Activated CD8-positive, alpha-beta memory T cell treated with anti-CD3 and anti-CD28 coated beads, Interleukin-2, amount 50 U/mL, for 1 hour (primary cell): ENCODE data around the gene TESPA1.
"Not testable (repeated sequence)": the region's sequence is repeated elsewhere in the genome, so short reads cannot be mapped to it uniquely, and the experiment has no call there.

Experiments used
- DNase-seq: peaks from one replicate; pipeline ENCODE4 v3.0.0-alpha.2; 2020; ENCODE audit errors: extremely low read depth

TESPA1 gene, protein sequence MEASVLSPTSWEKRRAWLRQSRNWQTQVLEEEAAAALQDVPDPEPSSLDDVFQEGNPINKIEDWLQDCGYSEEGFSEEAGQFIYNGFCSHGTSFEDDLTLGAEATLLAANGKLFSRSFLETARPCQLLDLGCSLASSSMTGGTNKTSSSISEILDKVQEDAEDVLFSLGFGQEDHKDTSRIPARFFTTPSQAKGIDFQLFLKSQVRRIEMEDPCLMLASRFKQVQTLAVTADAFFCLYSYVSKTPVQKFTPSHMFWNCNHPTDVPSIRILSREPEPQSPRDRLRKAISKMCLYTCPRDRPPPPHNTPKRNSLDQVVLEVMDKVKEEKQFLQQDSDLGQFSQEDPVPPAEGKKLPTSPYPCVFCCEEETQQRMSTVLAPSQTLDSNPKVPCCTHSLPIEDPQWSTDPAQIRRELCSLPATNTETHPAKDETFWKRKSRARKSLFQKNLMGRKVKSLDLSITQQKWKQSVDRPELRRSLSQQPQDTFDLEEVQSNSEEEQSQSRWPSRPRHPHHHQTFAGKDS

DNA sequence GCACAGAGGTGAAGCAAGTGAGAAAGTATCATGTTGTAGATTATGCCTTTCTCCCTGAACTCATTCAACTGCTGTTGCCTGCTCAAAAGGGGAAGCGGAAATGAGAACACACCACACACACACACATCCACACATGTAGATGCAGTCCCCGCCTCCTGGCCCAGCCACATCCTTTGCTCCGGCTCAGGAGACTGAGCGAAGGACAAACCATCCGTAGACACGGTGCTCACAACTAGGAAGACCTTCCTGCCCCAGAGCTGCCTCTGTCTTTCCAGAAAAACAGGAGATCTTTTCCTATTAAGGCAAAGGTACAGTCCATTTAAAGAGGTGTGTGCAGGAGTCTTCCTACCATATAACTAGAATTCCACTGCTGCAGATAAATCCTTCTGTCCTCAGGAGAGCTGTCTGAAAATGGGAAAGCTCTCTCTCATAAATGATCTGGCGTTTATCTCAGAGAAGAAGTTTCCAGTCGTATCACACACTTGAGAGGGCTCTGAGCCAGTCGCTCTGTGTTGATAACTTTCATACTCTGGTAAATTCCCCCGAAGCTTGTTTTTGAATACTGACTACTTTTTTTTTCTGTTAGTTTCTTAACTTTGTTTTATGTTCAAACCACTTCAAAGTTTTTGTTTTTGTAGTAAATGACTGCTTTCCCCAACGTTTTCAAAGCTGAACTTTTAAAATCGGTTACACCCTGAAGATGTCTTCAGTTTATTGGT, at the start of gene TESPA1:
Gene TESPA1 (minus strand): TSS at position 105 of the 719 bp plus-strand sequence. CDS start 10,200 bp downstream, outside the sequence.
- peak; percentile 71 for DNase-seq

DNA sequence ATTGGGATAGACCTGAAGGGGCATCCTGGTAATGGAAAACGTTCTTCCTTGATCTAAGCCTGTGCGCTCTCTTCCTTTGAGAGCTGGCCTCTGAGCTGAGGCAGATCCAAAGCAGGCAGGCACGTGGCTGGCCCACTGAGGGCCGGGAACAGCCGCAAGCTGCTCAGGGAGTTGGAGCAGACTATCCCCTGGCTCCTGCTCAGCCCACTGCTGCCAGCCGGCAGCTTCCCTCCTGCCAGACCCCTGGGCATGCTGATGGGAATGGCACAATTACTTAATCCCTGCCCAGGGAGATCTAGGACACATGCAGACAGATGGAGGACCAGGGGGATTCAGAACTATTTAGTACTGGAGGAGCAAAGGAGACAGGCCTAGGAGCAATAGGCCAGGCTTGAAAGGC, 49.7 kb upstream of the TESPA1 start:
- no peak for DNase-seq

DNA sequence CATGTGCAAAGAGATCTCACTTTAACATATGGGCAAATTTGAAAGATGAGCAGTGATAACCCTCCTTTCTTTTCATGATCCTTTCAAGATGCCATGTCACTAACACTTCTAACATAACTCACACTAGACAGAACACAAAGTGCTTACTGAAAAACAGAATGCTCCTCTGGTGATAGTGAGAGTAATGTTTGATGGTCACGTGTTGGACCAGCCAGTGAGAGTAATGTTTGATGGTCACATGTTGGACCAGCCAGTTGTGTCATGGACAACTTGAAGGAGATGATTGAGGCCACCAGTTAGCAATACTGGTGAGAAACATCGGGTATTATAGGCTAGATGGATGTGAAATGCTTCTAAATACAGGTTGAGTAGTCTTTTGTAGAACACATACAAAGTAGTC, 40.9 kb upstream of the TESPA1 start:
- DNase-seq = no peak

DNA sequence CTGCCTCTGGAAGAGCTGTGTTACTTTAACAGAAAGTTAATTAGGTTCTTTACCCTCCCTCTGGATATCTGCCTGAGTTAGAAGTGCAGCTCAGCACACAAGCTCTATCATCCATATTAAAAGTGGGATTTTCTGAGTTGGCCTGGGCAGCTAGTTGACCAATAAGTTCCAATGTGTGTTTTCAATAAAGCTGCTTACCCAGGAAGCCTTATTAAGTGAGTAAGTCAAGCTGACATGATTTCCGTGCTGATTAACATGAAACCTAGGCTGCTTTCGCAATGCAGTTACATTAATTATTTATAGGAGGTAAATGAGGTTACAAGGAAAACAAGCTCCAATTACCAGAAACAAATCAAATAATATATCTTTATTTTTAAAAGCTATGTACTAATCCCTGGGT, 40.0 kb upstream of the TESPA1 start:
- no peak for DNase-seq

DNA sequence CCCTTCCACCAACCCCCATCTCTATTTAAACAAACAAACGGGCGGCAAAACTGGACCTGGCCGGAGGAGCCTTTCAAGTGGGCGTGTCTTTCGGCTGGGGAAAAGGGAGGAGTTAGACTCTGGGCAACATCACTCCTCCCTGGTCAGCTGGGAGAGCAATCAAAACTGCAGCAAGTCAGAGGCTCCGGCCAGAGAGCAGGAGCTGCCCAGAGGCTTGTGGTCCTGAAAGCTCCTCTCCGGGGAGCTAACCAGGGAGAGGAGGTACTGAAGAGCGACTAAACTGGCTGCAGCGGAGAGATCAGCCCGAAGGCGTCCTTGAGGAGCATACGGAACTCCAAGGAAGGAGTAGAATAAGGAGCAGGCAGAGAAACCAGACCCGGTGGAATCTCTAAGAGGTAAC, 35.2 kb upstream of the TESPA1 start, which contains the start of gene NEUROD4:
Gene NEUROD4 (plus strand): TSS at position 191 of the 400 bp plus-strand sequence. CDS start 6,466 bp downstream, outside the sequence.
- DNase-seq = no peak

DNA sequence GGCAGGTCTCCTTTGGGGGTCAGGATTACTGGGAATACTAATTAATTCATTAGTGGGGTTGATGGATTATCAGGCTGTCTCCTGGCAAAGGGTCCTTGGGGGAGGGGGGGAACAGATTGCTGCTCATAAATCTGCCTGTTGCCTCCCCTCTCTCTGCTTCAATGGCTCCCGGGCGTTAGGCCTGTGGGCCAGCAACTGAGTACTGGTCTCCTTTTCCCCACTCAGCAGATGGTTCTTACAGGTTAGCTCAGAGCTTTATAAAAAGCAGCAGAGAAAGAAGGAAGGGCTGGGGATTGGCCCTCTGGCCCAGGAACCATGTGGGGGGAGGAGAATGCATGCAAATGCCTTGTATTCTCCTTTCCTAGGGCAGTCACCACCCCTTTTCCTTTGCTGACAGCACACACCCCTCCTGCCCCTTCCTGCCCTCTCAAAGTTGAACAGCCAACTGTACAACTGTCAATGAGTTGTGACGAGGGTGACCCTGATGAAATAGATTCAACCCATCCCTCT, 32.9 kb upstream of the TESPA1 start:
- DNase-seq = no peak

DNA sequence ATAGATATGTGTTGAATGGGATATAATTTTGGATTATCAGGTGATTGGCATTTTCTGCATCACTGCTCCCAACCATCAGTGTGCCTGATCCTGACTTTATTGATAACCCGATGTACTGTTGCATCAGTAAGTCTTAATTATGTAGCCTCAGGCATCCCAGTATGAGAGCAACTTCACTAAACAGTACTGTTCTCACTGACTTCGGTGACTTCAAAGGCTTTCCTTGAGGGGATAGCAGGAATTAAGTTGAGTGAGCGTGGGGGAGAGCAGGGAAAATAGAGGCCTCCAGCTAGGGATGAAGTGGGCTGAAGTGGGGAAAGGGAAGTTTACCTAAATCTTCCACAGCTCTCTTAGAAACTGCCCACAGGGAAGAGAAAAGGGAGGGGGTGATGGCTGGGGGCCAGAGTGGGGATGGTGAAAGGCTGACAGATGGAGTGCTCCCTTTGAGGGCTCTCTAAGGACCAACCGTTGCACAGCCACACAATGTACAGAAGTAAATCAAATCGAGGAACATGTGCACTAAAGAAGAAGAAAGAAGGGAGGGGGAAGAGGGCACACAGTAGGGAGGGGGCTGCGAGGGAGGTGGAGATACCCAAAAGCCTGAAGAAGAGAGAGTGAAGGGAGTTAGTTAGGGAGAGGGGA, 24.5 kb upstream of the TESPA1 start:
- DNase-seq = no peak

DNA sequence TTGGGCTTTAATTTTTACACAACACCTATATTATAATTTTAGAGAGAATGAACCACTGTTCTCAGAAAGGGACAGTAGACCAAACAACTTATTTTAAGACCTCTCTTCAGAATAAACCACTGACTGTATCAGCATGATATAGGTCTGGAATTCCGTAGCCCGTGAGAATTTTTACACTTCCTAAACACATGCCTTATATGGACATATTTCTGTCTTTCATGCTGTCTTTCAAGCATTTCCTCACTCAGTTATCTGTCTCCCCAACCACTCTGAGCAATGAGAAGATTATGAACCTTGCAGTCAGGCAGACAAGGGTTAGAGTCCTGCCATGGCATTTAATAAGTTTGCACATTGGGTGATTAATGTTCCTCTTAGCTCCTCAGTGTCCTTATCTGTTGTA, 17.8 kb upstream of the TESPA1 start:
- DNase-seq = no peak

DNA sequence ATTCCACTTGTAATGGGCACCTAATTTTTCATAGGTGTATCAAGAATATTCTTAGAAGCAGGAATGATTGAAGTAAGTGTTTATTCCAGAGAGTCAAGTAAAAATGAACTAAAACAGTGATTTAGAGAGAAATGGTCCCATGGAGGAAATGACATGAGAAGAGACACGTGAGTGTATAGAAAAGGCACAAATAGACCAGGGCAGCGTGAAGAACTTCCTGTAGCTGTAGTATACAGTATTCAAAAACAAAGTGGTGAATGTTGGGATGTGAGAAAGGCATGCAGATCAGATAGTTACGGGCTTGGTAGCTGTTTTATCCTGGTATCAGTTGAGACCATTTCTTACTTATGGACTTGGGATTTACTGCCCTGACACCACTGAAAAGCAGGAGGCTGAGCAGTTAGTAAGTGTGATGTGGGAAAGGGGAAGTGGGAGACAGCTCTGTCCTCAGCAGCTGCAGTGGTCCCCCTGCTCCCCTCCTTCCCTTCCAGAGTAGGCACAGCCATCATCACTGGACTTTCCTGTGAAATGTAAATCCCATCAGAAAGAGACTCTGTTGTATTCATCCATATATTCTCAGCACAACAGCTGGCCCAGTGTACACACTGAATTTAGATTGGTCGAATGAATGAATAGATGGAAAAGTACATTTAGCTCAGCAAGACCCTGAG, 16.8 kb upstream of the TESPA1 start:
- DNase-seq = no peak

DNA sequence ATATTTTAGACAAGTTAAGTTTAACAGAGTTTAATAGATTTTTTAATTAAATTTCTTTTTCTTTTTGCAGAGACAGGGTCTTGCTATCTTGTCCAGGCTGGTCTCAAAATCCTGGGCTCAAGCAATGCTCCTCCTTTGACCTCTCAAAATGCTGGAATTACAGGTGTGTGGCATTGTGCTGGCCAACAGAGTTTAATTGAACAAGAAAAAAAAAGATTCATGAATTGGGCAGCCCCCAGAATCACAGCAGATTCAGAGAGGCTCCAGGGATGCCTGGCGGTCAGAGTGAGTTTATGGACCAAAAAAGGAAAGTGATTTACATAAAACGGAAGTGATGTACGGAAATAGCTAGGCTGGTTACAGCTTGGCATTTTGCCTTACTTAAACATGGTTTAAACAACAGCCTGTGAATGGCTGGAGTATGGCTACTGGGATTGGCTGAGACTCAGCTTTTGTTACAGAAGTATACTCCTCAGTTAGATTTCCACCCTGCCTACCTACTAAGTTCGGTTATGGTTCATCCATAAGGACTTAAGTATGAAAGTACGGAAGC, 14.5 kb upstream of the TESPA1 start:
- no peak for DNase-seq

DNA sequence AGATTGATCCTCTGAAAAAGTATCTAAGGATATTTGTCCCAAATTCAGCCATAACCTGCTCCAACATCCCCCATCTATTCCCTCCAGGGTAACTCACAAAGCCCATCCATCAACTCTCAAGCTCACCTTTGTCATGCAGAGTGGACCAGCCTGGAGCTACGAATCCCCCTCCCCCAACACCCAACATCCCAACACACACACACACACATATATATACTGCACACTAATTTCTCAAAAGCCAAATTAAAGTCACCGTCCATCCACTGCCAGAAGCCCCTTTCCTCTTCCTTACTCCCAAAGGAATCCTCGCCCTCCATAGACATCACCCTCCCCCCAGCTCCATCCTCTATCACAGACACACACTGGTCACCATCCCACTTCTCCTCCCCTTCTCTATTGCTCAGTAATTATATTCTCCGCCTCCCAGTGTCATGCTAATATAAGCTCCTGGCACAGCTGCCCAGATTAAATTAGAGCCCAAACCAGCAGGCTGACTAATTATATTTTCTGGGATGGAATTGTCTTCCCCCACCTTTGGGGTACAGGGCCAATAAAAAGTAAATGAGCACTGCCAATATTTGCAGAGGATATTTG, 13.5 kb upstream of the TESPA1 start:
- no peak for DNase-seq

DNA sequence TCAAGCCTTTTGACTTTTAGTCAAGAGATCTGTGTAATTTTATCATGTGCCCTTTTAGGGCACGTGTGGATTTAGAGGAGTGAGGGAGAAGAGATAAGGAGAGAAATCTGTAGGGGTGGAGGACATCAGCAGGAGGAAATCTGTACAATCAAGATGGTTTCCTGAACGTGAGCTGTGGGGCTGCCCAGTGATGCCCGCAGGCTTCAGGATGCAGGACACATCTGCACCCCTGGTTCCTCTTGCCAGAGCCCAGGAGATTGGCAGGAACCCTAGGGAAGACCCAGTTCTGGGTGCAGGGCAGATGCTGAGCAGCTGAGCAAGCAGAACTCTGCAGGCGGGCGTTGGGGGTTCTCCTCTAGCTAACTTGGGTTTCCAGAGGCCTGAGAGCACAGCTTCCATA, 11.6 kb upstream of the TESPA1 start:
- no peak for DNase-seq

DNA sequence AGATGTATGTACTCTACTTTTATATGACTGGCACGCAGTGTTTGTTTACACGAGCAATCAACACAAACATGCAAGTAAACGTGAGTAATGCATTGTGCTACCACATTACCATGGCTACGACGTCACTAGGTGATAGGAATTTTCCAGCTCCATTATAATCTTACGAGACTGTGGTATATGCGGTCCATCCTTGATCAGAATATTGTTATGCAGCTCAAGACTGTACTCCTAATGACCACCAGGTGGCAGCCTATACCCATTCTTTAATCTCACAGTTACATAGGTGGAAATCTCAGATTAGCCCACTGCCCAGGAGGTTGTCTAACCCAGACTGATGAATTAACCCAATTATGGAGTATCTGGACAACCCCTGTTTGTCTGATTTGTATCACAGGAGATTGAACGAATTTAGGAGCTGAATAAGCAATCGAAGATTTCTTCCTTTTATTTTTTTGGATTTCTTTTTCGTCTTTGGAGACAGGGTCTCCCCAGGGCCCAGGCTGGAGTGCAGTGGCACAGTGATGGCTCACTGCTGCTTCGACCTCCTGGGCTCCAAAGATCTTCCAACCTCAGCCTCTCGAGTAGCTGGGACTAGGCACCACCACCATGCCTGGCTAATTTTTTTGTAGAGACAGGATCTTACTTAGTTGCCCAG, 8.7 kb upstream of the TESPA1 start:
- DNase-seq = peak; percentile 40

DNA sequence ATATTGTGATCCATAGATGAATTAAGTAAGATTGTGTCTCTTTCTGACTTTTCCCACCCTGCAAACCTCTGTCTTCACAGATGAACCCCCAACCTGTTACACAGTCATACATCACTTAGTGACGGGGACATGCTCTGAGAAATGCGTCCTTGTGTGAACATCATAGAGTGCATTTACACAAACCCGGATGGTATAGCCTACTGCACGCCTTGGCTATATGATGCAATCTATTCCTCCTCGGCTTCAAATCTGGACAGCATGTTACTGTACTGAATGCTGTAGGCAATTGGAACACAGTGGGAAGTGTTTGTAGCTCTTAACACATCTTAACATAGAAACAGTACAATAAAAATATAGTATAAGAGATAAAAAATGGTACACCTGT, 7.4 kb upstream of the TESPA1 start:
- no peak for DNase-seq

DNA sequence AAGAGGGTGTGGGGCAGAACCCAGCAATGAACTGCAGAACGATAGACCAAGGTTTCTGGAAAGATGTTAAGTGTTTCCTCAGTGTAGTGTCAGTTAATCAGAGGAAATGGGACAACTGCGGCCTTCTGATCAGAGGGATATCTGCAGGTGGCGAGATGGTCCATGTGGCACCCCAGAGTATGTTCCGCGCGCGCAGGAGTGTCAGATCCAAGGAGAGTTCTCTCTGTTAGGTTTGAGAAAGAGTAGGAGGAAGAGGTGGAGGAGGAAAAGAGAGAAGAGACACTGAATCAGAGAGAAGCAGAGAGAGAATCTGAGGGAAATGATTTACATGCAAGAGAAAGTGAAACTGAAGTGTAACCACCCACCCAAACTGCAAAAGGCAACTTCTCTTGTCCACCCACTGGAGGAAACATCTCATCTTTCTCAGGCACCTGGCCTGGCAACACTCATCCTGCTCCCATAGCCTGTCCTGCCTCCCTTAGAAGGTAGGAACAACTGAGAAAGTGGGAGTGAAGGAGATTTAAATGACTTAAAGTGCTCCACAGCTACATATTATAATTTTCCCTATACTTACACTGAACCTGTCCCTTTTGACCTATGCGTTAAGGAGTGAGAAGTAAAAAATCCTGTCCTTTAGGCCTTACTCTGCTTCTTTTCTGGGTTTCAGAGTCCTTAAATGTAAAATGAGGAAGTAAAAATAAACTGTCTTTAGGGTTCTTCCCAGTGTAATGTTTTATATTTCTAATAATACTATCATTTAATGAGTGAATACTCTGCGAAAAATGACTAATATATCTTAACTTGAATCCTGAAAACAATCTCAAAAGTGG, 6.8 kb upstream of the TESPA1 start:
- DNase-seq = no peak

DNA sequence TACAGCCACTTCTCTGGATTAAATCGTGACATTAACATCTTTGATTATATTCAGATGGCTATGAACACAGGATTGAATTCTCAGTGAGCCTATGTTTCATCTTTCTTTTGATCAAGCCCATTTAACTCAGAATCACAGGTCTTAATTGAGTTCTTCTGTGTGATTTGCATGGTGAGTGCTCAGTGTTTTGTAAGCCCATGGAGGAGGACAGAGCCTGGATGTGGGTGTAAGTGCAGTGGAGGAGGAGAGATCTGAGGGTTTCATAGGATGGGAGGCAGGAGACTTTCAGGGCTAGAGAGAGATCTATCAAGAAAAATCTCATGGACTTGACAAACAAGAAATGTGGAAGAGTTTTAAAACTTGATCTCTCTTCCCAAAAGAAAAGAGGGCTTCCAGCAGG, 5.3 kb upstream of the TESPA1 start:
- no peak for DNase-seq

DNA sequence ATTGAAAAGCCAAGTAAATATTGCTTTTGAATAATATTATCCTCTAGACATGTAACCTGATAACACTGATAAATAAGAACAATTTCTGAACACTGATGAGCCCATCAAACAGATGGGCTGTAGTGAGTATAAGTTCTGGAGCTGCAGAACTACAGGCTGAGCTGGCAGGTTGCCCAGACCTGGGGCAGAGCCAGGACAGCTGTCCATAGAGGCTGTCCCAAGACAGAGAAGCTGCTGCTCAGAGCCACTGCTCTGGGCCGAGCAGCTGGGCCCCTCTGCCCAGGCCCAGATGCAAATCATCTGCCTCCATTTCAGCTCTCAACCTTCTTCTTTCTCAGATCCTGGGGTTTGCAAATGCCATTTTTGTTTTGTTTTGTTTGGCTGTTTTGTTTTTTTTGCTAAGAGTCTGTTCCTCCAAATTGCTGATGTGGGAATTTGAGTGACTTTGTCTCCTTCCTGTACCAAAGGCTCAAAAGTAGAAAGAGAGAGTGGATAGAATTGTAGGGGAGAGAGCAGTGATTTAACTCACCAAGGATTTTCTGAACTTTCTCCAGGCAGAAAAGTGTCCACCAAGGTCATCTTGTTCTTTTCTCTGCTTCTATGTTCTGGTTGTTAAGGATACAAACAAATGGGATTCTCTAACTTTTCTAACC, 4.0 kb upstream of the TESPA1 start:
- DNase-seq = no peak

DNA sequence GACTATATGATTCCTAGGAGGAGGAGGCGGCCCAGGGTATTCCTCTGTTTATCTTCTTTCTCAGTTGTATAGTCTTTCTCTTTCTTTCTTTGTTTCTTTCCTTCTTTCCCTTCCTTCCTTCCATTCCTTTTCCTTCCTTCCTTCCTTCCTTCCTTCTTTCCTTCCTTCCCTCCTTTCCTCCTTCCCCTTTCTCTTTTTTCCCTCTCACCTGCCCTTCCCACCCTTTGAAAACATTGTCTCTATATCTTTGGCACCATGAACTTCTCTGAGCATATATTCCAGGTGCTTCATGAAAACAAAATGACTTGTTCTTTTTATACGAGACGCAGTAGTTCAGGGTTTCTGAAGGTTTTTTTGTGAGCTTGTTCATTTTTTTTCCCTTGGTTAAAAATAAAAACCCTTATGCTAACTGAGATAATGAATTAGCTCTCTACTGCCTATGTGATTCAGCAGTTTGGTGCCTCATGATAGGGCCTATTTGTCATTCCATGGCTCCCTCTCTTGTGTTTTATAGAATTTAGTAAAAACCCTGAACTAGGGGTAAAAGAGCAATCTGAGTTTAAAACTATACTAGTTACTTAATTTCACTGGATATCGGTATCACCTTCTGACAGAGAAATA, 3.2 kb upstream of the TESPA1 start:
- DNase-seq = no peak

DNA sequence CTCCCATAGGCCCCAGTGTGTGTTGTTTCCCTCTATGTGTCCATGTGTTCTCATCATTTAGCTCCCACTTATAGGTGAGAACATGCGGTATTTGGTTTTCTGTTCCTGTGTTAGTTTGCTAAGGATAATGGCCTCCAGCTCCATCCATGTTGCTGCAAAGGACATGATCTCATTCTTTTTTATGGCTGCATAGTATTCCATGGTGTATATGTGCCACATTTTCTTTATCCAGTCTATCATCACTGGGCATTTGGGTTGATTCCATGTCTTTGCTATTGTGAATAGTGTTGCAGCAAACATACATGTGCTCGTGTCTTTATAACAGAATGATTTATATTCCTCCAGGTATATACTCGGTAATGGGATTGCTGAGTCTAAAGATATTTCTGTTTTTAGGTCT, 2.2 kb upstream of the TESPA1 start:
- not testable (repeated sequence) for DNase-seq
